ENCODE measurements around the gene LRMDA.

DNA sequence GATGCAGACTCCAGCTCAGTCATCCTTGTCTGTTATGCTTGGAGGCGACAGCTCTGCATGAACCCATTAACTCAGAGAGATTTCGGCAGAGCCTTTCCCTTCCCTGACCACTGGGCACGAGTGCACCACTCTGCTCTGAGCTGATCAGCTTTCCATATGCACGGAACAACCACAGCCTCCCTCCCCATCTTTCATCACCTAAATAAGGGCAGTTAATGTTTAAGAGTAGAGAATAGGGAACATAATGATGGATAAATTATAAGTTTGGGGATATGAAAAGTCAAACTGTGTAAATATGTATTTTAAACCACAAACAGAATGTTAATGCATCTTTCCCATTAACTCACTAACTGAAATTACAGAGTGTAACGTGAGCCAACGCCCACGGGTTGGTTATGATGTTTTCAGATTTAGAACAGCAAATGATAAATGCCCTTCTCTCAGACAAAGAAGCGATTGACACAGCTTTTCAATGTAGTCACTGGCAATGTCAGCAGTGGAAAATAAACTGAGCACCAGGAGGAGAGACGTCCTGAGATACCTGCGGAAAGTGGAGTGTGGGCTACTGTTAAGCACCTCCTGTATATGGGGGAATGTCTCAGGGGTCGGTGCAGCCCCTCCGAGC, 658.2 kb downstream of the LRMDA start:
- TF ChIP-seq, protein P1, sequence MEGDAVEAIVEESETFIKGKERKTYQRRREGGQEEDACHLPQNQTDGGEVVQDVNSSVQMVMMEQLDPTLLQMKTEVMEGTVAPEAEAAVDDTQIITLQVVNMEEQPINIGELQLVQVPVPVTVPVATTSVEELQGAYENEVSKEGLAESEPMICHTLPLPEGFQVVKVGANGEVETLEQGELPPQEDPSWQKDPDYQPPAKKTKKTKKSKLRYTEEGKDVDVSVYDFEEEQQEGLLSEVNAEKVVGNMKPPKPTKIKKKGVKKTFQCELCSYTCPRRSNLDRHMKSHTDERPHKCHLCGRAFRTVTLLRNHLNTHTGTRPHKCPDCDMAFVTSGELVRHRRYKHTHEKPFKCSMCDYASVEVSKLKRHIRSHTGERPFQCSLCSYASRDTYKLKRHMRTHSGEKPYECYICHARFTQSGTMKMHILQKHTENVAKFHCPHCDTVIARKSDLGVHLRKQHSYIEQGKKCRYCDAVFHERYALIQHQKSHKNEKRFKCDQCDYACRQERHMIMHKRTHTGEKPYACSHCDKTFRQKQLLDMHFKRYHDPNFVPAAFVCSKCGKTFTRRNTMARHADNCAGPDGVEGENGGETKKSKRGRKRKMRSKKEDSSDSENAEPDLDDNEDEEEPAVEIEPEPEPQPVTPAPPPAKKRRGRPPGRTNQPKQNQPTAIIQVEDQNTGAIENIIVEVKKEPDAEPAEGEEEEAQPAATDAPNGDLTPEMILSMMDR (IDR thresholded peaks at IDR 0.05), result no peak
- TF ChIP-seq POLR2AphosphoS5 (IDR thresholded peaks at IDR 0.05) (no peak), EP300 (IDR thresholded peaks at IDR 0.05) (no peak), POLR2A (IDR thresholded peaks at IDR 0.05) (no peak)
